GM12878 (cell line): ENCODE data around the gene PACSIN3. TPM values are rescaled to one million over a fixed set of nuclear protein-coding genes. Genes with fewer than 3 reads are reported as not detected.

Experiments
- ATAC-seq: fragments of 200-7000 bp; cut with Tn5 transposase; 3 replicates; pipeline ENCODE4 v1.9.1; 2020; ENCODE audit warnings: mild to moderate bottlenecking, moderate library complexity
- BruUV-seq: library from RNA; stranded (reverse); fragments of 400-500 nt; replicated peaks from 2 replicates; lab custom pipeline; 2021; lab: Mats Ljungman, UMichigan
- CTCF ChIA-PET: fragments of 300-600 bp; sonication (Branson Sonifier 250); formaldehyde crosslinking; extraction: SDS; loops from one replicate; lab custom pipeline; 2021; ENCODE audit warnings: inconsistent platforms; lab: Yijun Ruan, JAX
- POLR2A ChIA-PET: fragments of 350-600 bp; formaldehyde crosslinking; extraction: SDS; loops from one replicate; lab custom pipeline; 2021; ENCODE audit warnings: inconsistent platforms; lab: Charles Lee
- RAD21 ChIA-PET: fragments of 300-600 bp; sonication (Branson Sonifier 250); formaldehyde crosslinking; loops from one replicate; lab custom pipeline; 2023; ENCODE audit warnings: antibody characterized with exemption; ENCODE audit not compliant: unreplicated experiment; lab: Charles Lee
- SMC1A ChIA-PET: fragments of 300-600 bp; sonication (Branson Sonifier 250); formaldehyde crosslinking; loops from one replicate; lab custom pipeline; 2023; ENCODE audit not compliant: unreplicated experiment, uncharacterized antibody; lab: Charles Lee
- DNase-seq: peaks from one replicate; pipeline ENCODE4 v3.0.0-alpha.2; 2011; ENCODE audit warnings: low read depth, low spot score
- FAIRE-seq: peaks from 3 replicates; lab custom pipeline; 2011; peaks lifted over from hg19 to GRCh38; lab: Jason Lieb, UNC
- H2AFZ ChIP-seq: 2 replicates; pipeline ENCODE4 v1.6.0; 2011; ENCODE audit warnings: low read depth, low read length, control low read depth; ENCODE audit not compliant: control insufficient read depth
- H3K27ac ChIP-seq: 2 replicates; pipeline ENCODE4 v1.5.1; 2011; ENCODE audit warnings: control low read depth; ENCODE audit not compliant: control insufficient read depth, insufficient read depth
- H3K27me3 ChIP-seq, 2 experiments: replicated peaks in 1 of 2; 2 replicates each; pipeline versions ENCODE4 v1.6.0 to v1.6.1; 2011; ENCODE audit warnings: low read length in 1 of 2; ENCODE audit not compliant: control insufficient read depth in 2 of 2, insufficient read depth in 2 of 2
- H3K36me3 ChIP-seq, 2 experiments: 2 replicates each; pipeline ENCODE4 v1.5.1; 2011; ENCODE audit warnings: low read length in 1 of 2; ENCODE audit not compliant: control insufficient read depth in 2 of 2, insufficient read depth in 2 of 2
- H3K4me1 ChIP-seq: 2 replicates; pipeline ENCODE4 v1.6.1; 2011; ENCODE audit warnings: mild to moderate bottlenecking, low read length, moderate library complexity, mixed read lengths; ENCODE audit not compliant: control insufficient read depth, insufficient read depth
- H3K4me2 ChIP-seq: 2 replicates; pipeline ENCODE4 v1.6.0; 2011; ENCODE audit warnings: control low read depth; ENCODE audit not compliant: control insufficient read depth, insufficient read depth
- H3K4me3 ChIP-seq: fragments of 200-600 bp; sonication (generic); 2 replicates; pipeline ENCODE4 v1.5.1; 2016
- H3K79me2 ChIP-seq: 2 replicates; pipeline ENCODE4 v1.6.0; 2011; ENCODE audit warnings: low read length; ENCODE audit not compliant: control insufficient read depth, insufficient read depth
- H3K9ac ChIP-seq: 2 replicates; pipeline ENCODE4 v1.8.0; 2011; ENCODE audit warnings: low read length, control low read depth, mixed read lengths; ENCODE audit not compliant: control insufficient read depth, insufficient read depth
- H3K9me3 ChIP-seq: replicated peaks from 3 replicates; pipeline ENCODE4 v1.5.1; 2011; ENCODE audit warnings: mild to moderate bottlenecking, low read length; ENCODE audit not compliant: control insufficient read depth, insufficient read depth
- H4K20me1 ChIP-seq: 2 replicates; pipeline ENCODE4 v1.6.0; 2011; ENCODE audit not compliant: control insufficient read depth, insufficient read depth
- BMI1 ChIP-seq: fragments of 450-650 bp; IDR thresholded peaks from 2 replicates; pipeline ENCODE4 v1.6.1; 2016; ENCODE audit warnings: mild to moderate bottlenecking, moderate library complexity, borderline replicate concordance
- BRCA1 ChIP-seq: IDR thresholded peaks from 2 replicates; pipeline ENCODE4 v1.6.1; 2011; ENCODE audit warnings: low read depth, low read length, improper control_type of control experiment
- EP300 ChIP-seq, 2 experiments: fragments of 150-350 bp in 1 of 2; IDR thresholded peaks; 2 replicates each; pipeline ENCODE4 v1.6.1; 2011 to 2012; ENCODE audit warnings: low read depth in 2 of 2, low read length in 2 of 2, borderline replicate concordance in 1 of 2, improper control_type of control experiment in 1 of 2, inconsistent platforms in 1 of 2; ENCODE audit not compliant: control insufficient read depth in 1 of 2
- HSF1 ChIP-seq: fragments of 150-350 bp; IDR thresholded peaks from 2 replicates; pipeline ENCODE4 v1.6.1; 2014; ENCODE audit warnings: mild to moderate bottlenecking, low read depth, low read length
- MTA3 ChIP-seq: IDR thresholded peaks from 2 replicates; pipeline ENCODE4 v1.6.1; 2012; ENCODE audit warnings: low read length, inconsistent platforms, borderline replicate concordance
- NBN ChIP-seq: fragments of 450-650 bp; IDR thresholded peaks from 2 replicates; pipeline ENCODE4 v1.6.1; 2016
- PAX8 ChIP-seq: fragments of 450-650 bp; IDR thresholded peaks from 2 replicates; pipeline ENCODE4 v1.6.1; 2017; ENCODE audit warnings: mild to moderate bottlenecking, moderate library complexity
- RAD51 ChIP-seq: fragments of 450-650 bp; IDR thresholded peaks from 2 replicates; pipeline ENCODE4 v1.6.1; 2016; ENCODE audit warnings: moderate library complexity, mild to moderate bottlenecking, inconsistent platforms
- SIN3A ChIP-seq: IDR thresholded peaks from 2 replicates; pipeline ENCODE4 v1.6.1; 2012; ENCODE audit warnings: low read depth, low read length, improper control_type of control experiment
- SIX5 ChIP-seq: IDR thresholded peaks from 2 replicates; pipeline ENCODE4 v1.6.1; 2011; ENCODE audit warnings: mild to moderate bottlenecking, low read depth, low read length, moderate library complexity; ENCODE audit not compliant: severe bottlenecking
- SPI1 ChIP-seq: IDR thresholded peaks from 2 replicates; pipeline ENCODE4 v1.6.1; 2011; ENCODE audit warnings: low read depth, mild to moderate bottlenecking, low read length, moderate library complexity, borderline replicate concordance; ENCODE audit not compliant: insufficient read depth
- STAT3 ChIP-seq: IDR thresholded peaks from 2 replicates; pipeline ENCODE4 v1.6.1; 2011; ENCODE audit warnings: low read depth, low read length, improper control_type of control experiment
- USF2 ChIP-seq: IDR thresholded peaks from 2 replicates; pipeline ENCODE4 v1.6.1; 2011; ENCODE audit warnings: low read depth, low read length, improper control_type of control experiment, borderline replicate concordance
- ZZZ3 ChIP-seq: IDR thresholded peaks from 2 replicates; pipeline ENCODE4 v1.6.1; 2011; ENCODE audit warnings: low read depth; ENCODE audit not compliant: control insufficient read depth, insufficient read length
- WGBS: methylation state at CpG from one replicate; pipeline ENCODE4 v1.1.6; 2016; ENCODE audit warnings: low lambda C conversion rate; ENCODE audit not compliant: insufficient replicate concordance, insufficient coverage; ENCODE audit errors: missing lambda C conversion rate; 5-methylcytosine and 5-hydroxymethylcytosine counted together
- in situ Hi-C: fragments of 300-500 bp; cut with MboI; formaldehyde crosslinking; loops from 9 replicates; pipeline ENCODE4 v1.14.3; 2018; ENCODE audit warnings: mixed read lengths
- intact Hi-C: fragments of 100-400 bp; cut with micrococcal nuclease; formaldehyde crosslinking; loops from one replicate; pipeline ENCODE4 v1.14.2; 2022; ENCODE audit not compliant: unreplicated experiment
- polyA plus RNA-seq, 11 experiments: library from polyadenylated mRNA; depleted of rRNA in 4 of 11; unstranded in 6 of 11; stranded (reverse) in 5 of 11; fragments of >200 nt; fragmentation: Nextera tagmentation in 4 of 11; fragmentation: Illumina TruSeq in 1 of 11; extraction: Ambion mirVana in 4 of 11; extraction: Trizol in 1 of 11; gene quantifications; 1 replicate in 1 of 11; 2 replicates in 10 of 11; pipeline versions ENCODE4 v1.2.1 to v1.2.3, GENCODE V29; 2011 to 2016; ENCODE audit warnings: inconsistent platforms in 2 of 11, missing spikeins in 2 of 11, low read depth in 1 of 11
- total RNA-seq, 4 experiments: library from RNA; depleted of rRNA in 3 of 4; stranded (reverse); fragments of >200 nt in 3 of 4; fragmentation: Illumina TruSeq in 1 of 4; extraction: Trizol in 1 of 4; gene quantifications; 2 replicates each; pipeline versions ENCODE4 v1.2.1 to v1.2.3, GENCODE V29; 2013 to 2021

Gene PACSIN3
- total and polyA plus RNA-seq, 10 of the 15 experiments (the other 5 are each of a cell fraction or from before 2014, with no cell fraction given) = 0.05 to 0.82 (median 0.22) TPM; not detected in 1

DNA sequence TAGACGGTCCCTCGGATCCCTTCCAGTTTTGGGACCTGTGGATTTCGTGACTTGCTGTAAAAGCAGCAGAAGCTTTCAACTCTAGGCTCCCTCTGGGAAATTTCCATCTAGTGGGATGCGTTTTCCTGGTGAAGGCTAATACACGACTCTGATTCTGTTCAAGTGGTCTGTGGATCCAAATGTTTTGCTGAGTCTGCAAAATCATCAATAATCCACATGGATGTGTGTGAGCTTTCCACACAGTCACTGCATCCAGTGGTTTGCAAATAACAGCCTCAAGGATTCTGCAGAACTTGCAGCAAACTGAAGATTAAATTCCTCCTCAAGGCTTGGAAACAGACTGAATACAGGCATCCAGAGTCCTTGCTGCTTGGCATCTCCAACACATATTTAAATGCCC lies 16.3 kb upstream of the PACSIN3 start:
- no peaks in the 10 kb centered on the region for H3K36me3 ChIP-seq
- in situ Hi-C loops (no loop called here), intact Hi-C loops (no loop called here)
- no peaks in the 10 kb centered on the region for H4K20me1 ChIP-seq
- no peak overlapping the region for H3K4me3 ChIP-seq
- H3K9ac ChIP-seq = no peak overlapping the region
- RAD21 ChIA-PET = interaction anchor here (0.8 kb wide), 1 partner anchor 57 kb away, joined by 3 read pairs; no protein-coding TSS in a partner anchor
- 9% methylated on average over 5 of the region's 5 CpGs for WGBS
- H3K9me3 ChIP-seq = no peaks in the 10 kb centered on the region
- ATAC-seq = no peak
- CTCF ChIA-PET = interaction anchor here (1.0 kb wide), 1 partner anchor 57 kb away, joined by 3 read pairs; no protein-coding TSS in a partner anchor
- no peak for DNase-seq
- no TSS peak for BruUV-seq
- H3K27ac ChIP-seq = no peak overlapping the region
- SMC1A ChIA-PET = no interaction called here
- POLR2A ChIA-PET = interaction anchor here (0.6 kb wide), 1 partner anchor 28 kb away, joined by 3 read pairs; no protein-coding TSS in a partner anchor
- no peaks in the 10 kb centered on the region for H3K4me1 ChIP-seq
- no peak overlapping the region for H3K4me2 ChIP-seq
- FAIRE-seq = no peak
- H2AFZ ChIP-seq = no peak overlapping the region
- no peaks in the 10 kb centered on the region; a peak in 1 of 4 replicates for H3K27me3 ChIP-seq
- H3K79me2 ChIP-seq = no peaks in the 10 kb centered on the region
- no peak for TF ChIP-seq BMI1
- TF ChIP-seq SPI1 = no peak
- TF ChIP-seq NBN = no peak
- no peak for TF ChIP-seq SIN3A
- TF ChIP-seq PAX8 = no peak
- no peak for TF ChIP-seq RAD51
- no peak for TF ChIP-seq USF2
- no peak for TF ChIP-seq STAT3
- TF ChIP-seq HSF1 = no peak
- TF ChIP-seq SIX5 = no peak
- no peak for TF ChIP-seq BRCA1
- TF ChIP-seq EP300 (IDR thresholded peaks at IDR 0.05; ENCODE audit: borderline replicate concordance in 1 of 2, control insufficient read depth in 1 of 2, low read depth in 2 of 2, low read length in 2 of 2) = no peak
- TF ChIP-seq MTA3 = no peak
- TF ChIP-seq ZZZ3 = no peak
- TF ChIP-seq, all 136 proteins: peak for 0
